ENCODE data around the gene TYROBP. TPM values are rescaled to one million over a fixed set of nuclear protein-coding genes. Genes with fewer than 3 reads are reported as not detected.

TYROBP gene
- total and polyA plus RNA-seq, 2 of the 4 experiments (the other 2 are of a cell fraction), result not detected

DNA sequence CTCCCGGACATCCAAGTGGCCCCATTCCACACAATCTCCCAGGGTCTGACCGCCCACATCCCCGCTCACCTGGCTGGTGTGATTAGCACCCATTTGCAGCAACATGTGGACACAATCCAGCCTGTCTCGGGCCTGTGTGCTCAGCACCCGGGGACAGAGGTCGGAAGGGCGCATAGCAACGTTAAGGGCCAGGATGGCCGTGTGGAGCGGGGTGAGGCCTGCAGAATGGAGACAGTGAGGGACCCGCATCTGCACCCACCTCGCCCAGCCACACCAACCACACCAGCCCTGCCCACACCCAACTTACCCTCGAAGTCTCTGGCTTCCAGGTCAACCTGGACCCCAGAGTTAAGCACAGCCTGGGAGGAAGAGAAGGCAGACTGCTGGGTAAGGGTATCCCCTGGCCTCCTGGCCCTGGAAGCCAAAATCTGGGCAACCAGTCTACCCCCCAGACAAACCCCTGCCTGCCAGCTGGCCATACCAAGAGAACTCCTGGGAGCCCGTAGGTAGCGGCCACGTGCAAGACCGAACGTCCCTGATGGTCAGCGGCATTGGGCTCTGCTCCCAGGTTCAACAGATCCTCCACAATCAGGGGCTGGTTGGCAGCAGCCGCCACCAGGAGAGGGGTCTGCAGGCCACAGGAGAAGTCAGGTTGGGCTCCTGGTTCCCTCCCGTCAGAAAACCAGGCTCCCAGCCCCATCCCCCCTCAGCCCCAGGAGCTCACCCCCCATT is 12.0 kb downstream of the TYROBP start:
- ATAC-seq (ENCODE audit: low read depth) (no peak), DNase-seq (no peak)
- Histone ChIP-seq H4K8ac (ENCODE audit: low read depth in 2 of 2, low read length in 2 of 2) (no peak overlapping the region), H3K18ac (ENCODE audit: low read depth, low read length) (no peak overlapping the region), H2BK15ac (ENCODE audit: low read depth, low read length) (no peak overlapping the region), H3K27ac (ENCODE audit: insufficient read depth, low read length) (no peak overlapping the region), H2BK5ac (ENCODE audit: low read depth, low read length, poor library complexity, severe bottlenecking) (no peak overlapping the region), H3K4ac (ENCODE audit: low read depth, low read length) (no peak overlapping the region), H3K4me1 (ENCODE audit: control insufficient read depth, insufficient read depth, low read length) (peaks cover 8% of the 10 kb centered on the region; the same call in 1 of the 2 replicates), H3K9me1 (ENCODE audit: insufficient read depth, low read length) (no peaks in the 10 kb centered on the region; the same call in 1 of the 2 replicates), H3K79me1 (ENCODE audit: low read depth in 1 of 2, low read length in 2 of 2) (peaks cover 16 to 35% of the 10 kb centered on the region in 2 experiments; a peak in 3 of 4 replicates), H4K5ac (ENCODE audit: low read depth, low read length) (no peak overlapping the region), H4K20me1 (ENCODE audit: insufficient read depth, low read length) (no peaks in the 10 kb centered on the region), H3K4me2 (ENCODE audit: low read depth, low read length) (no peak overlapping the region), H3K14ac (replicated peaks; ENCODE audit: low read depth, low read length) (no peak overlapping the region), H2AK5ac (ENCODE audit: low read depth, low read length) (no peak overlapping the region), H3K9me3 (ENCODE audit: control insufficient read depth, insufficient read depth, low read length) (no peaks in the 10 kb centered on the region), H3K9ac (ENCODE audit: low read depth, low read length) (no peak overlapping the region), H3K36me3 (ENCODE audit: control insufficient read depth, insufficient read depth, low read length) (peaks cover 19% of the 10 kb centered on the region), H2BK120ac (ENCODE audit: low read depth, low read length) (no peak overlapping the region), H2AFZ (replicated peaks; ENCODE audit: low read length, poor library complexity) (no peak overlapping the region), H3K56ac (ENCODE audit: extremely low read depth, insufficient read depth, low read length) (no peak overlapping the region), H4K91ac (ENCODE audit: insufficient read depth, low read depth, low read length) (no peak overlapping the region), H3K4me3 (ENCODE audit: insufficient read depth, low read depth, low read length) (no peak overlapping the region), H3K27me3 (ENCODE audit: control insufficient read depth, insufficient read depth, low read length) (no peaks in the 10 kb centered on the region), H3K23ac (ENCODE audit: low read depth, low read length) (no peak overlapping the region), H2BK20ac (ENCODE audit: low read depth, low read length) (no peak overlapping the region), H2AK9ac (replicated peaks; ENCODE audit: low read depth, low read length, poor library complexity) (no peak overlapping the region)
- no TSS peak for BruUV-seq (replicated peaks)
- WGBS, 2 experiments (ENCODE audit: extremely low coverage in 2 of 2, insufficient read length in 1 of 2), result 100% methylated on average over 2 of the region's 21 CpGs; no CpG with 5 or more reads in 1 of the 2 experiments
- POLR2A ChIA-PET (ENCODE audit: unreplicated experiment), result no interaction called here
- in situ Hi-C loops (cut with MboI; ENCODE audit: low sequenced_read_pairs), result no loop called here
- intact Hi-C loops (cut with micrococcal nuclease), result no loop called here
- dilution Hi-C loops (cut with HindIII; ENCODE audit: low sequenced_read_pairs, unreplicated experiment), result no loop called here
- TF ChIP-seq RFX5 (IDR thresholded peaks at IDR 0.05; ENCODE audit: low read depth, low read length) (no peak), USF2 (IDR thresholded peaks at IDR 0.05; ENCODE audit: low read depth, low read length) (no peak), RCOR1 (IDR thresholded peaks at IDR 0.05; ENCODE audit: insufficient replicate concordance, low read length) (no peak)
- CTCF ChIA-PET, result no interaction called here
